ENCODE data around the gene NEK1.

DNA sequence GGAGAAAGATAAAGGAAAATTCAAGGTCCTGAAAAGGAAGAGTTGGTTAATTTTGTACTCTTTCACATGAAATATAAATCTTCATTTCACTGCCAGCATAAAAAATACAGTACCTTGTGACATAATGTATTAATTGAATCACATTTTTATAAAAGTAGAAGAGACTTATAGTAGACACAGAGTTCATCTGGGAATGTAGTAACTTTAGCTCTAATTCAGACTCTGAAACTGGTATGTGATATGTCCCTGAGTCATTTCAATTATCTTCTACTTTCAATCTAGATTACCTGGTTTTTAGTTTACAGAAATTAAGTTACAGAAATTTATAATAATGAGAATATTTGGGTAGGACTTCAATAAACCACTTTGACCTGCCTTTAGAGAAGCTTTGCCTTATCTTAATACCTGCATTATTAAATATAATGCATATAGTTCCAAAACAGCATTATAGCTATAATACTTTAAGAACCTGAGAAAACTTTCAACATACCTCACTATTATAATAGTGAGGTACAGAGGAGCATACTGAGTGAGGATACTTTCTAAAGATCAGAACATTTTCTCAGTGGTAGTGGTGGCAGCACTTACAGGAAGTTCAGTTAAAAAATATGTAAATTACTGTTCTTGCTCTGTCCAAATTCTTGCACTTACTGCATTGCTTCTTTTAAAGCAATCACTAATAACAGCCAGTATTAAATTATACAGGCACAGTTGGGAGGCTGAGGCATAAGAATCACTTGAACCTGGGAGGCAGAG is 11.2 kb downstream of the NEK1 start:
- TF ChIP-seq CTCF (optimal IDR thresholded peaks at IDR 0.05 in 1 of 3, IDR thresholded peaks at IDR 0.05 in 1 of 3, conservative IDR thresholded peaks at IDR 0.05 in 1 of 3; ENCODE audit: extremely low read depth in 1 of 3, insufficient read depth in 2 of 3, low read length in 3 of 3), result no peak
- no peak for TF ChIP-seq EZH2 (IDR thresholded peaks at IDR 0.05; ENCODE audit: low read length)

Data from keratinocyte (primary cell).